B cell (primary cell): Measurements from ENCODE around the gene LCN10. TPM values are rescaled to one million over a fixed set of nuclear protein-coding genes. Genes with fewer than 3 reads are reported as not detected.

Experiments
- ATAC-seq: fragments of 200-7000 bp; cut with Tn5 transposase; one replicate; pipeline ENCODE4 v1.10.0; 2021; ENCODE audit warnings: low read depth, mild to moderate bottlenecking, moderate number of reproducible peaks, moderate library complexity
- CTCF ChIA-PET: fragments of 350-600 bp; sonication (Branson Sonifier 250); formaldehyde crosslinking; loops from one replicate; lab custom pipeline; 2021; ENCODE audit warnings: antibody characterized with exemption, inconsistent platforms; lab: Charles Lee
- POLR2A ChIA-PET: fragments of 350-600 bp; sonication (Branson Sonifier 250); formaldehyde crosslinking; loops from one replicate; lab custom pipeline; 2021; ENCODE audit warnings: antibody characterized with exemption; lab: Charles Lee
- DNase-seq: peaks from one replicate; pipeline ENCODE4 v3.0.0; 2013
- H2AFZ ChIP-seq: 2 replicates; pipeline ENCODE4 v1.6.1; 2012; ENCODE audit warnings: mild to moderate bottlenecking, low read depth, low read length; ENCODE audit not compliant: insufficient read depth, poor library complexity, severe bottlenecking
- H3K27ac ChIP-seq, 2 donors: 1 replicate in 1 of 2; 2 replicates in 1 of 2; pipeline ENCODE4 v1.5.1; 2012 to 2013; ENCODE audit warnings: low read length in 2 of 2, mild to moderate bottlenecking in 2 of 2, moderate library complexity in 1 of 2
- H3K27me3 ChIP-seq, 4 experiments: fragments of 200-600 bp in 1 of 4; sonication (generic) in 1 of 4; replicated peaks in 1 of 4; 1 replicate in 2 of 4; 2 replicates in 2 of 4; pipeline versions ENCODE4 v1.6.1 to v1.7.0; 2013 to 2016; ENCODE audit warnings: low read length in 3 of 4, mild to moderate bottlenecking in 2 of 4, mixed read lengths in 1 of 4, moderate library complexity in 1 of 4; ENCODE audit not compliant: insufficient read depth in 4 of 4, control insufficient read depth in 3 of 4; ENCODE audit errors: control extremely low read depth in 1 of 4
- H3K36me3 ChIP-seq, 2 experiments: replicated peaks in 1 of 2; 1 replicate in 1 of 2; 2 replicates in 1 of 2; pipeline versions ENCODE4 v1.6.1 to v1.7.1; 2013; ENCODE audit warnings: low read length in 1 of 2; ENCODE audit not compliant: insufficient read depth in 2 of 2, control insufficient read depth in 1 of 2; ENCODE audit errors: control extremely low read depth in 1 of 2, extremely low read depth in 1 of 2
- H3K4me1 ChIP-seq, 2 donors: fragments of 200-600 bp in 1 of 2; sonication (generic) in 1 of 2; 1 replicate in 1 of 2; 2 replicates in 1 of 2; pipeline versions ENCODE4 v1.5.1 to v1.6.1; 2013 to 2017; ENCODE audit warnings: low read length in 2 of 2; ENCODE audit not compliant: control insufficient read depth in 2 of 2, insufficient read depth in 2 of 2
- H3K4me2 ChIP-seq: replicated peaks from 2 replicates; pipeline ENCODE3; 2012; ENCODE audit warnings: mild to moderate bottlenecking, low read depth, low read length; ENCODE audit not compliant: poor library complexity, severe bottlenecking
- H3K4me3 ChIP-seq, 5 experiments: fragments of 200-600 bp in 1 of 5; sonication (generic) in 1 of 5; 1 replicate in 3 of 5; 2 replicates in 2 of 5; pipeline versions ENCODE4 v1.5.1 to v1.7.0; 2011 to 2016; ENCODE audit warnings: low read length in 4 of 5, mild to moderate bottlenecking in 4 of 5, low read depth in 2 of 5, control low read depth in 1 of 5, moderate library complexity in 1 of 5; ENCODE audit not compliant: insufficient read depth in 1 of 5; ENCODE audit errors: control extremely low read depth in 1 of 5, extremely low read depth in 1 of 5
- H3K79me2 ChIP-seq: fragments of 200-600 bp; sonication (generic); one replicate; pipeline ENCODE4 v1.6.0; 2016; ENCODE audit warnings: low read length; ENCODE audit not compliant: control insufficient read depth, insufficient read depth
- H3K9ac ChIP-seq: fragments of 200-600 bp; sonication (generic); 2 replicates; pipeline ENCODE4 v1.6.1; 2017; ENCODE audit warnings: mild to moderate bottlenecking, low read length, moderate library complexity
- H3K9me3 ChIP-seq, 3 donors: one replicate each; pipeline versions ENCODE4 v1.6.1 to v1.7.1; 2013; ENCODE audit warnings: low read length in 2 of 3; ENCODE audit not compliant: control insufficient read depth in 2 of 3, insufficient read depth in 1 of 3; ENCODE audit errors: control extremely low read depth in 1 of 3
- H4K20me1 ChIP-seq: 2 replicates; pipeline ENCODE4 v1.6.0; 2012; ENCODE audit warnings: mild to moderate bottlenecking, low read length; ENCODE audit not compliant: insufficient read depth, control insufficient read depth, poor library complexity, severe bottlenecking
- H3K27ac Mint-ChIP-seq: one replicate; pipeline ENCODE4 v1.8.0; 2021; ENCODE audit warnings: mixed read lengths
- H3K27me3 Mint-ChIP-seq: one replicate; pipeline ENCODE4 v1.8.0; 2021; ENCODE audit warnings: mixed read lengths
- H3K4me1 Mint-ChIP-seq: one replicate; pipeline ENCODE4 v1.8.0; 2021; ENCODE audit warnings: mixed read lengths
- H3K4me3 Mint-ChIP-seq: one replicate; pipeline ENCODE4 v1.8.0; 2021; ENCODE audit warnings: mixed read lengths
- H3K9me3 Mint-ChIP-seq: one replicate; pipeline ENCODE4 v1.8.0; 2022; ENCODE audit warnings: mixed read lengths; ENCODE audit not compliant: insufficient read depth
- CTCF ChIP-seq: fragments of 200-600 bp; IDR thresholded peaks from one replicate; pipeline ENCODE4 v1.8.0; 2022; ENCODE audit warnings: antibody characterized with exemption, mild to moderate bottlenecking
- EZH2 ChIP-seq: IDR thresholded peaks from 2 replicates; pipeline ENCODE4 v1.6.1; 2012; ENCODE audit warnings: borderline replicate concordance, low read depth, mild to moderate bottlenecking, moderate library complexity, low read length; ENCODE audit not compliant: insufficient read depth, poor library complexity, severe bottlenecking
- WGBS: methylation state at CpG from one replicate; pipeline ENCODE4 v1.1.5; 2013; ENCODE audit warnings: missing lambda C conversion rate; ENCODE audit not compliant: insufficient coverage; 5-methylcytosine and 5-hydroxymethylcytosine counted together
- intact Hi-C: fragments of 100-400 bp; cut with micrococcal nuclease; formaldehyde crosslinking; loops from one replicate; pipeline ENCODE4 v1.10.0; 2022
- polyA plus RNA-seq: library from polyadenylated mRNA; depleted of rRNA; stranded (reverse); fragments of >200 nt; gene quantifications from 2 replicates; pipeline ENCODE4 v1.2.3, GENCODE V29; 2012
- total RNA-seq, 2 donors: library from RNA; stranded (reverse); fragments of 120-200 nt in 1 of 2; gene quantifications; 1 replicate in 1 of 2; 2 replicates in 1 of 2; pipeline versions ENCODE4 v1.2.3 to v1.2.4, GENCODE V29; 2013 to 2022

Gene LCN10
- total and polyA plus RNA-seq, 2 donors (not counting 1 experiment from before 2014, with no cell fraction given): 76.3 to 93.0 TPM

GRCh38 chr9:136757328-136757727 is 14.6 kb upstream of the LCN10 start:
- H3K27ac Mint-ChIP-seq: peak overlapping the region; percentile 95
- TF ChIP-seq EZH2: no peak
- no peak for TF ChIP-seq CTCF
- no peaks in the 10 kb centered on the region for H3K27me3 ChIP-seq
- intact Hi-C loops: loop anchor here (10.0 kb wide), 1 partner anchor 213 kb away; the partner anchor contains the start of gene NOTCH1
- no peaks in the 10 kb centered on the region for H4K20me1 ChIP-seq
- POLR2A ChIA-PET: interaction anchor here (0.9 to 6.1 kb wide), 9 partner anchors 8 to 56 kb away, joined by 3 to 83 read pairs (median 8); partner anchors contain the start of genes LCN10, LCN6 and TMEM141
- ATAC-seq (peak; percentile 54), DNase-seq (no peak)
- peaks cover 0 to 53% (median 15%) of the 10 kb centered on the region in 3 donors for H3K9me3 ChIP-seq
- H3K4me1 ChIP-seq: peaks cover 61 to 79% of the 10 kb centered on the region in 2 donors
- 61% methylated on average over 20 of the region's 20 CpGs for WGBS
- no peaks in the 10 kb centered on the region for H3K27me3 Mint-ChIP-seq
- peaks cover 4% of the 10 kb centered on the region for H3K9me3 Mint-ChIP-seq
- peak overlapping the region; percentile 50 to 80 for H3K27ac ChIP-seq
- no peak overlapping the region for H2AFZ ChIP-seq
- H3K4me3 Mint-ChIP-seq: peak overlapping the region; percentile 81
- no peaks in the 10 kb centered on the region for H3K36me3 ChIP-seq
- CTCF ChIA-PET: interaction anchor here (1.2 to 4.9 kb wide), 12 partner anchors 9 to 278 kb away, joined by 4 to 102 read pairs (median 7); partner anchors contain the start of genes LCN10 and LCN6
- H3K79me2 ChIP-seq: peaks cover 3% of the 10 kb centered on the region
- H3K9ac ChIP-seq: no peak overlapping the region
- no peak overlapping the region for H3K4me3 ChIP-seq
- H3K4me2 ChIP-seq: peak overlapping the region; percentile 70
- H3K4me1 Mint-ChIP-seq: peaks cover 56% of the 10 kb centered on the region

- H2AFZ ChIP-seq: no peak overlapping the region
- Mint-ChIP-seq H3K27me3 (no peaks in the 10 kb centered on the region), H3K27ac (peak overlapping the region; percentile 95), H3K9me3 (peaks cover 5% of the 10 kb centered on the region), H3K4me3 (peak overlapping the region; percentile 81), H3K4me1 (peaks cover 56% of the 10 kb centered on the region)
- H3K4me1 ChIP-seq: peaks cover 61 to 76% of the 10 kb centered on the region in 2 donors
- ChIA-PET POLR2A (interaction anchor here (0.6 to 6.1 kb wide), 8 partner anchors 10 to 375 kb away, joined by 3 to 83 read pairs (median 8); partner anchors contain the start of genes LCN10 and TMEM141), CTCF (interaction anchor here (1.5 to 4.9 kb wide), 6 partner anchors 8 to 29 kb away, joined by 5 to 102 read pairs (median 8); partner anchors contain the start of genes LCN10 and LCN6)
- intact Hi-C loops: loop anchor here (10.0 kb wide), 1 partner anchor 212 kb away; the partner anchor contains the start of gene NOTCH1
- no peak for ATAC-seq
- H4K20me1 ChIP-seq: no peaks in the 10 kb centered on the region
- peaks cover 3% of the 10 kb centered on the region for H3K79me2 ChIP-seq
- H3K4me2 ChIP-seq: peak overlapping the region; percentile 70
- H3K36me3 ChIP-seq: no peaks in the 10 kb centered on the region
- peak overlapping the region; percentile 50 to 80 for H3K27ac ChIP-seq
- no peak for DNase-seq
- no peaks in the 10 kb centered on the region for H3K27me3 ChIP-seq
- TF ChIP-seq EZH2: no peak
- no peak for TF ChIP-seq CTCF
- peaks cover 0 to 58% (median 20%) of the 10 kb centered on the region in 3 donors for H3K9me3 ChIP-seq
- H3K9ac ChIP-seq: no peak overlapping the region
- 92% methylated on average over 18 of the region's 18 CpGs for WGBS
- no peak overlapping the region for H3K4me3 ChIP-seq
These were observed 14.1 kb upstream of the LCN10 start for GRCh38 chr9:136756836-136757235.
